ENCODE data around the gene CNPPD1. TPM values are rescaled to one million over a fixed set of nuclear protein-coding genes. Genes with fewer than 3 reads are reported as not detected.

The CNPPD1 gene
- total RNA-seq, 2 experiments from 2014 or later: 42.3 to 43.4 TPM

- H3K9me3 ChIP-seq (ENCODE audit: control insufficient read depth in 1 of 2, insufficient read depth in 1 of 2, low read length in 2 of 2): no peaks in the 10 kb centered on the region
- H3K4me1 ChIP-seq (ENCODE audit: insufficient read depth, low read length): no peaks in the 10 kb centered on the region
- H3K27ac ChIP-seq (ENCODE audit: low read depth in 1 of 2, low read length in 2 of 2): no peak overlapping the region
- no peak overlapping the region for H3K4me3 Mint-ChIP-seq
- H3K4me3 ChIP-seq (ENCODE audit: low read length): no peak overlapping the region
- ATAC-seq (ENCODE audit: poor library complexity) (no peak), DNase-seq (no peak)
- no peaks in the 10 kb centered on the region for H3K9me3 Mint-ChIP-seq
- TF ChIP-seq CTCF (IDR thresholded peaks at IDR 0.05): no peak
- peaks cover 5% of the 10 kb centered on the region for H3K4me1 Mint-ChIP-seq (ENCODE audit: low read depth)
- CTCF ChIA-PET: no interaction called here
- H3K27ac Mint-ChIP-seq: no peak overlapping the region
- H3K36me3 ChIP-seq (ENCODE audit: insufficient read depth, low read length): peaks cover 8% of the 10 kb centered on the region
- no peaks in the 10 kb centered on the region for H3K27me3 Mint-ChIP-seq
- peaks cover 33% of the 10 kb centered on the region for H3K36me3 Mint-ChIP-seq (ENCODE audit: low read depth)
- H3K27me3 ChIP-seq (ENCODE audit: control insufficient read depth in 1 of 2, insufficient read depth in 2 of 2, low read length in 2 of 2): no peaks in the 10 kb centered on the region
- intact Hi-C loops (cut with DNase I, micrococcal nuclease): no loop called here
- POLR2A ChIA-PET: no interaction called here
These were observed 45.0 kb downstream of the CNPPD1 start for GRCh38 chr2:219131744-219132143.

DNA sequence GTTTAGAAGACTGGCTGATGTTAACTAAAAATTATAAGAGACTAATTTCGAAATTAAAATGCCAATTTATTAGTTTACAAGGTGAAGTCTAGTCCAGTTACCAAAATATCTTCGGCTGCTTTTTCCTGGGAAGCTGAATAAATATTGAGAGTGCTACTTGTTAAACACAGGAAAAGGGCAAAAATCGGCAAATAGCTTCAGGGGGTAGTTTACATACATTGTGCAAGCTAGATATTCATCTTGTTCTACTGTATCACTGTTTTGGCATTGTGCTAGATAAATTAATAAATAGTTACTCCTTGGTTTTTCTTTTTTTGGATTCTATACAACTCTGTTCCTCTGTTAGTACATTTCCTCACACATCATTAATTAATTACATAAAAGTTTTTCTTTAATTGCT lies 45.4 kb downstream of the CNPPD1 start:
- no peaks in the 10 kb centered on the region for H3K27me3 Mint-ChIP-seq
- peaks cover 33% of the 10 kb centered on the region for H3K36me3 Mint-ChIP-seq (ENCODE audit: low read depth)
- Histone ChIP-seq H3K4me1 (ENCODE audit: insufficient read depth, low read length) (no peaks in the 10 kb centered on the region), H3K4me3 (ENCODE audit: low read length) (no peak overlapping the region), H3K9me3 (ENCODE audit: control insufficient read depth in 1 of 2, insufficient read depth in 1 of 2, low read length in 2 of 2) (no peaks in the 10 kb centered on the region), H3K36me3 (ENCODE audit: insufficient read depth, low read length) (peaks cover 8% of the 10 kb centered on the region), H3K27me3 (ENCODE audit: control insufficient read depth in 1 of 2, insufficient read depth in 2 of 2, low read length in 2 of 2) (no peaks in the 10 kb centered on the region), H3K27ac (ENCODE audit: low read depth in 1 of 2, low read length in 2 of 2) (no peak overlapping the region)
- DNase-seq (no peak), ATAC-seq (ENCODE audit: poor library complexity) (no peak)
- ChIA-PET CTCF (interaction anchor here (1.0 kb wide), 1 partner anchor 57 kb away, joined by 3 read pairs; no protein-coding TSS in a partner anchor), POLR2A (no interaction called here)
- no peak overlapping the region for H3K4me3 Mint-ChIP-seq
- no peak overlapping the region for H3K27ac Mint-ChIP-seq
- no peaks in the 10 kb centered on the region for H3K9me3 Mint-ChIP-seq
- no peak for TF ChIP-seq CTCF (IDR thresholded peaks at IDR 0.05)
- intact Hi-C loops (cut with DNase I, micrococcal nuclease): no loop called here
- H3K4me1 Mint-ChIP-seq (ENCODE audit: low read depth): peaks cover 5% of the 10 kb centered on the region

- Mint-ChIP-seq H3K27me3 (no peaks in the 10 kb centered on the region), H3K4me3 (no peak overlapping the region), H3K27ac (no peak overlapping the region)
These were observed 47.1 kb downstream of the CNPPD1 start for GRCh38 chr2:219129589-219129988.

More at GRCh38 chr2:219129589-219129988, 47.1 kb downstream of the CNPPD1 start:
- ATAC-seq (ENCODE audit: poor library complexity) (no peak), DNase-seq (no peak)
- Histone ChIP-seq H3K27me3 (ENCODE audit: control insufficient read depth in 1 of 2, insufficient read depth in 2 of 2, low read length in 2 of 2) (no peaks in the 10 kb centered on the region), H3K4me1 (ENCODE audit: insufficient read depth, low read length) (peaks cover 6% of the 10 kb centered on the region), H3K9me3 (ENCODE audit: control insufficient read depth in 1 of 2, insufficient read depth in 1 of 2, low read length in 2 of 2) (no peaks in the 10 kb centered on the region), H3K27ac (ENCODE audit: low read depth in 1 of 2, low read length in 2 of 2) (no peak overlapping the region), H3K36me3 (ENCODE audit: insufficient read depth, low read length) (peaks cover 8% of the 10 kb centered on the region), H3K4me3 (ENCODE audit: low read length) (no peak overlapping the region)
- CTCF ChIA-PET: no interaction called here
- Mint-ChIP-seq H3K9me3 (no peaks in the 10 kb centered on the region), H3K4me1 (ENCODE audit: low read depth) (peaks cover 15% of the 10 kb centered on the region), H3K36me3 (ENCODE audit: low read depth) (peaks cover 26% of the 10 kb centered on the region)
- POLR2A ChIA-PET: interaction anchor here (1.2 kb wide), 1 partner anchor 50 kb away, joined by 3 read pairs; no protein-coding TSS in a partner anchor
- no peak for TF ChIP-seq CTCF (IDR thresholded peaks at IDR 0.05)
- intact Hi-C loops (cut with DNase I, micrococcal nuclease): no loop called here
